RCC 7860 (cell line): ENCODE measurements around the gene FHOD3.

Experiments
- DNase-seq: peaks from one replicate; pipeline ENCODE4 v3.0.0-alpha.2; 2015; ENCODE audit warnings: low spot score
- FAIRE-seq: peaks from 2 replicates; lab custom pipeline; 2012; peaks lifted over from hg19 to GRCh38; lab: Jason Lieb, UNC

The FHOD3 gene

GRCh38 chr18:36465276-36465675 lies 167.8 kb downstream of the FHOD3 start:
- DNase-seq (no peak), FAIRE-seq (no peak)

DNA sequence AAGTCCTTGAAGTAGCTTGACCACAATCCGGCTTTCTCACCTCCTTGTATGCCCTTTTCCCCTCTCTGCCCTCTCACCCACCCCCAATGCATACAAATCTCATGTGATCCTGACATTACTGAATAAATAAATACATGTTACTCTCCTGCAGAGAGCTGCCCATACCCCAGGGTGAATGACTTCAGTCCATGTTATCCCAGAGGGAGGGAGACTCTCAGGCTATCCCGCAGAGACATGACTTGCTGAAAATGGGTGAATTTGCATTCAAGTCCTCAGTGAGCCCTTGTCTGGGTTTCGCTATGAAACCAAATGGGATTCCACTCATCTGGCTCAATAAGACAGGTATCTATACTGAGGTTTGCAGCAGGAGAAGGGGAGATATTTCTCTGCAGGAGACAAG lies 168.5 kb downstream of the FHOD3 start:
- DNase-seq (no peak), FAIRE-seq (no peak)

- DNase-seq (no peak), FAIRE-seq (no peak)
Observed at GRCh38 chr18:36467614-36468013, 170.1 kb downstream of the FHOD3 start.

GRCh38 chr18:36468161-36468560 lies 170.6 kb downstream of the FHOD3 start:
- DNase-seq (no peak), FAIRE-seq (no peak)

- no peak for DNase-seq
- FAIRE-seq, result no peak
Observed at GRCh38 chr18:36469461-36469860, 171.9 kb downstream of the FHOD3 start.

- no peak for DNase-seq
- FAIRE-seq, result no peak
Observed at GRCh38 chr18:36470896-36471295, 173.4 kb downstream of the FHOD3 start.

DNA sequence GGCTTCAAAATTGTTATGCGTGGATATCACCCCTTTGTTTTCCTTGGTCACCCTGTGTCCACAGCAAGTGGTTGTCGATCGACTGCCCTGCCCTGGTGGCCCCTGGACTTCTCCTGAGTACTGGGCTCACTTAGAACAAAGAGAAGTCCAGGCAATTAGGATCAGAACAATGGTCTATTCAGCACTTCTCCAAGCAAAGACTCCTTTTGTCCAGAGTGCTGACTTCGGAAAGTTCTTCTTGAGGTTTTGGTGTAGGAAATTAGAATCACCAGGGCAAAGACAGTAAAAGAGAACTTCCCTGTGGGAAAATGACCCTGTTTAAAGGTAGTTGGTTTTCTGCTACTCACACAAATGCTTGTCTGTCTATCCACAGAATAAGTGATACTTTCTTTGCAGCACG lies 173.9 kb downstream of the FHOD3 start:
- no peak for FAIRE-seq
- DNase-seq, result no peak

- FAIRE-seq, result no peak
- no peak for DNase-seq
Observed at GRCh38 chr18:36476433-36476832, 178.9 kb downstream of the FHOD3 start.

- FAIRE-seq (no peak), DNase-seq (no peak)
Observed at GRCh38 chr18:36477776-36478175, 180.3 kb downstream of the FHOD3 start.

GRCh38 chr18:36481201-36481657 lies 183.7 kb downstream of the FHOD3 start:
- DNase-seq (no peak), FAIRE-seq (no peak)

DNA sequence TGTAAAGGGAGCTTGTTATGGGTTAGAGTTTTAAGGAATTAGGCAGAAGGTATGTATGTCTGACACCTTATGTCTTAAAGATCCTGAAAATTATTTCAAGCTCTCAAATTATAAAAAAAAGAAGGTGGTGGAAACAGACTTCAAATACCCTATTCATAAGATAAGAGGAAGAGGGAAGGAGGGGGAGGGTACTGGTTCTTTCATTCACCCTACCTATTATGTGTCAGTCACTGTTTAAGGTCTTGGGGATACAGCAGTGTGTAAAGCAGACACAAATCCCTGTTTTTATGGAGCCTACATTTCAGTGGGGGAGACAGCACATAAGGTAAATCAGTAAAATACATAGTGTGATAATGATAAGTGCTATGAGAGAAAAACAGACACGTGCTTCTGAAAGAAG lies 184.4 kb downstream of the FHOD3 start:
- no peak for DNase-seq
- FAIRE-seq, result no peak

- no peak for DNase-seq
- FAIRE-seq, result no peak
Observed at GRCh38 chr18:36484591-36484990, 187.1 kb downstream of the FHOD3 start.

DNA sequence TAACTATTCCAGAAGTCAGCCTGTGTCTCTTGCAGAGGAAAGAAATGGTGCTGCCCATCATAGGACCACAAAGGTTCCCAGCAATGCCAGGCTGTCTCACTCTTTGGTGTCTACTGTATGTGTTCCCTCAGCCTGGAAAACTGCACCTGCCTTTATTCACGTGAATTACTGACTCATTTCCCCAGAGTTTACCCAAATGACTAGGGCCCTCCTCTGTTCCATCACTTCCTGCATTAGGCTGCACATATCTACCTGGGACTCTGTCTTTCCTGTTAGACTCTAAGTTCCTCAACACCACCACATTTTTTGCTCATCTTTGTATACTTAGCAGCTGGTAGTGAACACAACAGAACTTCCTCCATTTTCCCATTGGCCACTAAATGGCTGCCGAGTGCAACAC lies 188.3 kb downstream of the FHOD3 start:
- DNase-seq (no peak), FAIRE-seq (no peak)

DNA sequence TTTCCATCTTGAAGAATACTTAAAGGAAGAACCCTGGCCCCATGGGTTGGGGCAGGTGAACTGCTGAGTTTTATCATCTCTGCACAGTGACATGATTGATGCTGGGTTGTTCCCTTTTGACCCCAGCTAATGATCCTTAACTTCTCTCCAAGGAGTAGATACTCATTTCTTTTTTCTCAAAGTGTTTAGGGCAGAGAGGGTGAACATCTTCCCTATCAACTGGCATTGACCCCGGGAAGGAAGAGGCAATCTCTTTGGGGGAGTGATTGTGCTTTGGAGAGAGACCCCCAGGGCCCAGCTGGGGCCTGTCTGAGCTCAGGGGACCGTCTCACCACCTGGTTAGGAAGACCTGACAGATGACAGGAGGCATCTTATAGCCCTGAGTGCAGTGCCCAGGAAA lies 190.6 kb downstream of the FHOD3 start:
- FAIRE-seq (no peak), DNase-seq (no peak)

GRCh38 chr18:36490897-36491296 lies 193.4 kb downstream of the FHOD3 start:
- no peak for FAIRE-seq
- no peak for DNase-seq

GRCh38 chr18:36492604-36493329 lies 195.3 kb downstream of the FHOD3 start:
- FAIRE-seq (no peak), DNase-seq (no peak)

- DNase-seq, result no peak
- FAIRE-seq, result no peak
Observed at GRCh38 chr18:36493349-36494159, 196.0 kb downstream of the FHOD3 start.

GRCh38 chr18:36494160-36494437 lies 196.6 kb downstream of the FHOD3 start:
- DNase-seq (no peak), FAIRE-seq (no peak)

GRCh38 chr18:36496022-36496421 lies 198.5 kb downstream of the FHOD3 start:
- DNase-seq (no peak), FAIRE-seq (no peak)

DNA sequence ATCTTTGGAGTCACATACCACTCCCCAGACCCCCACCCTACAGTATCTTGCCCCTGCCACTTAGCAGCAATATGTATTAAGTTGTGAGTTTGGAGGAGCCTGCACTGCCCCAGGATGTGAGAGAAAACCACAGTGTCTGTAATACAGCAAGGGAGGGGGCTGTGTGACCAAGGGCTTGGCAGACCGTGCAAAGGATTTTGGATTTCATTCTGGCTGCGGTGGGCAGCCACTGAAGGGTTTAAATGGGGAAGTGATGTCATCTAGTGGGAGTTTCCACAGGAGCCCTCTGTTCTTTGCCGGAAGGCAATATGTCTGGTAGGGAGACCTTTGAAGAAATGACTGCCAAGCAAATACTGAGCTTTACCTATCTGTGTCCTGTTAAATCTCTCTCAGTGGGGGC lies 202.4 kb downstream of the FHOD3 start:
- FAIRE-seq (no peak), DNase-seq (no peak)

DNA sequence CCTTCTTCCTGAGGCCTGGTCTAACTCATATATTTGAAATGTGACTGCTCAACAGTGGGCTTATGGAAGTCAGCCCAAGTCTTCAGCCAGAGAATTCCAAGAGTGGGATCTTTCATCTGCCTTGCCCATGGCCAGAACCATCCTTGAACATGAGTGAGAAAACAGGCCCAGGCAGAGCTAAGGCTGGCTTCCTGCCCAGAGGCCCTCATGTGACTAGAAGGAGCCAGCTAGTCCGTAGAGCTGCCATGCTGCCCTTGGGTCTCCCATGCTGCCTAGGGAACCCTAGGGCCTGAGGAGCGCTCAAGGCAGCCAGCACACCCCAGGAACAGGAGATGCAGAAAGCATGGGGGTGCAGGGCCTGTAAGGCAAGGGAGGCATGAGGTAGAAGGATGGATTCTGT lies 203.6 kb downstream of the FHOD3 start:
- FAIRE-seq, result no peak

GRCh38 chr18:36503477-36503876 lies 206.0 kb downstream of the FHOD3 start:
- FAIRE-seq (no peak), DNase-seq (no peak)

More for the DNA sequence above, 203.6 kb downstream of the FHOD3 start:
- DNase-seq, result no peak
